ENCODE results near the gene SWSAP1. TPM values are rescaled to one million over a fixed set of nuclear protein-coding genes. Genes with fewer than 3 reads are reported as not detected.

Gene SWSAP1
- total and polyA plus RNA-seq, 9 of the 15 experiments (the other 6 are each of a cell fraction or from before 2014, with no cell fraction given) = 0.18 to 2.8 (median 1.7) TPM

- TF ChIP-seq TFAM (CRISPR knock-in tag; conservative IDR thresholded peaks at IDR 0.05) = no peak
- TF ChIP-seq CXXC5 (CRISPR knock-in tag; IDR thresholded peaks at IDR 0.05) = peak; percentile 59
- no peak for TF ChIP-seq NR3C1 (CRISPR knock-in tag; IDR thresholded peaks at IDR 0.05)
- TF ChIP-seq ZNF41 (CRISPR knock-in tag; conservative IDR thresholded peaks at IDR 0.05) = no peak
- TF ChIP-seq CHD1 (IDR thresholded peaks at IDR 0.05; ENCODE audit: low read length) = no peak
- TF ChIP-seq CLOCK (CRISPR knock-in tag; IDR thresholded peaks at IDR 0.05; ENCODE audit: borderline replicate concordance) = no peak
- no peak for TF ChIP-seq ZNF324 (CRISPR knock-in tag; IDR thresholded peaks at IDR 0.05)
- TF ChIP-seq ZHX1 (conservative IDR thresholded peaks at IDR 0.05; ENCODE audit: low read length) = no peak
- TF ChIP-seq ELK1 (CRISPR knock-in tag; IDR thresholded peaks at IDR 0.05) = no peak
- TF ChIP-seq ZFPM2 (CRISPR knock-in tag; IDR thresholded peaks at IDR 0.05) = no peak
- TF ChIP-seq HDAC3 (IDR thresholded peaks at IDR 0.05; ENCODE audit: borderline replicate concordance, partially characterized antibody) = no peak
- no peak for TF ChIP-seq PRMT5 (CRISPR knock-in tag; IDR thresholded peaks at IDR 0.05)
- TF ChIP-seq ZNF655 (CRISPR knock-in tag; IDR thresholded peaks at IDR 0.05) = no peak
- no peak for TF ChIP-seq CEBPB (tag; IDR thresholded peaks at IDR 0.05)
- no peak for TF ChIP-seq E2F3 (CRISPR knock-in tag; IDR thresholded peaks at IDR 0.05)
- TF ChIP-seq PREB (CRISPR knock-in tag; IDR thresholded peaks at IDR 0.05) = no peak
- no peak for TF ChIP-seq SREBF1 (IDR thresholded peaks at IDR 0.05; ENCODE audit: borderline replicate concordance, low read depth, low read length)
- TF ChIP-seq COPS2 (conservative IDR thresholded peaks at IDR 0.05) = no peak
- 0 out of 4 replicates have a peak, but pooled peaks of 1 of the 2 experiments have one; percentile 33 for TF ChIP-seq KDM4B (IDR thresholded peaks at IDR 0.05; ENCODE audit: borderline replicate concordance in 2 of 2, low read depth in 1 of 2)
These were observed 8.6 kb downstream of the SWSAP1 start (continued) for GRCh38 chr19:11382898-11383705.
